Choroid plexus epithelial cell (primary cell): ENCODE data around the gene DDX51.
A peak's percentile ranks its signal among the peaks of the same experiment; 100 is the strongest.

Experiments
- DNase-seq: peaks from one replicate; pipeline ENCODE4 v3.0.0-alpha.2; 2010; ENCODE audit warnings: low read depth
- H3K4me3 ChIP-seq: 2 replicates; pipeline ENCODE4 v1.5.1; 2011; ENCODE audit warnings: low read depth, mild to moderate bottlenecking, control low read depth, low read length, moderate library complexity
- CTCF ChIP-seq: conservative IDR thresholded peaks from 2 replicates; pipeline ENCODE4 v1.5.1; 2011; ENCODE audit warnings: low read depth, mild to moderate bottlenecking, control low read depth, inconsistent platforms, low read length, moderate library complexity

Gene DDX51

GRCh38 chr12:132116709-132117557, 27.2 kb downstream of the DDX51 start:
- H3K4me3 ChIP-seq = no peak overlapping the region
- DNase-seq = no peak
- TF ChIP-seq CTCF = no peak

- TF ChIP-seq CTCF = no peak
- H3K4me3 ChIP-seq = no peak overlapping the region
- no peak for DNase-seq
Measured at GRCh38 chr12:132115500-132115899, 28.6 kb downstream of the DDX51 start.

- TF ChIP-seq CTCF = no peak
- no peak overlapping the region for H3K4me3 ChIP-seq
- DNase-seq = no peak
Measured at GRCh38 chr12:132114667-132115066, 29.5 kb downstream of the DDX51 start.

- TF ChIP-seq CTCF = no peak
- DNase-seq = peak; percentile 32
- H3K4me3 ChIP-seq = no peak overlapping the region
Measured at GRCh38 chr12:132111654-132112304, 32.3 kb downstream of the DDX51 start.

GRCh38 chr12:132110677-132111076, 33.4 kb downstream of the DDX51 start:
- TF ChIP-seq CTCF = no peak
- H3K4me3 ChIP-seq = no peak overlapping the region
- DNase-seq = no peak

- H3K4me3 ChIP-seq = no peak overlapping the region
- peak; percentile 34 for DNase-seq
- no peak for TF ChIP-seq CTCF
Measured at GRCh38 chr12:132109741-132110140, 34.4 kb downstream of the DDX51 start.
